ENCODE data around the gene DLX3.
A peak's percentile ranks its signal among the peaks of the same experiment; 100 is the strongest.
"Not testable (repeated sequence)": the region's sequence is repeated elsewhere in the genome, so short reads cannot be mapped to it uniquely, and the experiment has no call there.

DLX3 gene

DNA sequence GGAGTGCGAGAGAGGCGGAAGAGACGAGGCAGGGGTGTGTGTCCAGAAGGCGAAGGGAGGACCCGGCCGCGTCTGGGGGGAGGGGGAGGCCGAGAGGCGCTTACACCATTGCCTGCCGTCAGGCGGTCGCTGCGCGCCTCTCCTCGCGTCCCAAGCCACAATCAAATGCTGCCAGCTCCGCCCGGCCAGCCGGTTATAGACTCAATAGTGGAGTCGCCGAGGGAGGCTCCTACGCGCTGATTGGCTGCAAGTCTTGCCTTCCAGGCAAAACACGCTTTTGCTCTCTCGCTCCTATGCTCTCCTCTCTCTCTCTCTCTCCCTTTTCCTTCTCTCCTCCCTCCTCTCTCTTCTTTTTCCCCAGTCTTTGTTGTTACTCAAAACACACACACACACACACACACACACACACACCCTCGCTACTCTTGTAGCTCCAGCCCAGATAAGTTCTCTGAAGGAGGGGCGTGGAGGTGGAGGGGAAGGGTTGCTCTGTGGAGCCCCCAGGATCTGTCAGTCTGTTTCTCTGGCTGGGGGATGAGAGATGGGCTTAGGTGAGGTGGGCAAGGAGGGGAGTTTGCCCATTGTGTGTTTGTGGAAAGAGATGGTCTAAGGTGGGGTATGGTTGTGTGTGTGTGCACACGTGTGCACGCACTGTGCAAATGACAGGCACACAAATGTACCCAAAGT lies at the start of gene DLX3:
Gene DLX3 (minus strand): TSS at position 170 of the 684 bp plus-strand sequence. CDS start 226 bp downstream, outside the sequence.
- DNase-seq (ENCODE audit: low read depth), result no peak

DNA sequence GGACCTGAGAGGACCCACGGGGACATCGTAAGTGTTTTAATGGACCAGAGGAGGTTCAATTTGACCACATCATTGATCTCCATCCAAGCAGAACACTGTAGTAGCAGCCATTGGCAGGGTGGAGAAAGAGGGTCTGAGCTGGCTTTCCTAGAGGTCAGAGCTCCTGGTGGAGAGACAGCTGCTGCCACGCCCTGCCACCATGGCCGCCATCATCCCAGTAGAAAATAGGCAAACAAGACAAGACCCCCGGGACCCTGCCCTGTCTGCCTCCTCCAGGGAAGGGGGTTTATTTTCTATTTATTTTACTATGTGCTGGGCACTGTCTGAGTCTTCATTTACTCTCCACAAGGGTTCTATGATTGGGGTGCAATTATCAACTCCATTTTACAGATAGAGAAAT lies 49.5 kb upstream of the DLX3 start:
- DNase-seq (ENCODE audit: low read depth), result no peak

DNA sequence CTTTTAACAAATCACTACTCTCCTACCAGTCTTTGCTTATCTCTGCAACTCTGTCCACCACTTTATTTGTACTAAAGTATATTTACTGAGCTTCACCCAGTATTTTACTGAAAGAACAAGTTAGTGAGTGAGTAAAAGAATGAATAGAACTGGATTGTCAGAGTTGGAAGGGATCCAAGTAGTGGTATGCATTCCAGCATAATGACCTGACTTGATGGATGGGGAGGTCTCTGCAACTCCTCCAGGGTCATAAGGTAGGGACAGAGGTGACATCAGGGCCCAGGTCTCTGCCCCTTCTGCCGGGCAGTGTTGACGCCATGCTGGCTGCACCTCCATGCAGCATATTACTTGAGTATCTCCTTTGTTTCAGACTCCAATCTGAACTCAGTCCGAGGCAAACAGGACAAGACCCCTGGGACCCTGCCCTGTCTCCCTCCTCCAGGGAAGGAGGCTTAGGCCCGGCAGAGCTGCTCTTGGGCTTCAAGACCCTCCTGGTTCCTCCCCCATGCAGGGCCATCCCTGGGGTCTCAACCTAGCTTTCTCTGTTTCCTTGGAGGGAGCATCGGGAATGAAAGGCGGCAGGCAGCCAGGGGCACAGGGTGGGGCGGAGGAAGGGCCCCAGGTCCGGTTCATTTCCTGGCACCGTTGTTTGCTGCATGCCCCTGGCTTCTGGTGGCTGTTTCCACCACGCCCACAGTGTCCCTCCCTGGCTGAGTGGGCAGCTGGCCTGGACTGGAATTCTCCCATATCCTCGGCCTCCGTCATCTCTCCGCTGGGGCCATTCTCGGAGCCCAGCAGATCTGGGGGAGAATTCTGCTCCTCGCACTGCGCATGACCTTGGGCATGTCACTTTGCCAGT lies 48.5 kb upstream of the DLX3 start:
- DNase-seq (ENCODE audit: low read depth), result no peak

- no peak for DNase-seq (ENCODE audit: low read depth)
Observed at GRCh38 chr17:50042211-50042610, 47.2 kb upstream of the DLX3 start.

DNA sequence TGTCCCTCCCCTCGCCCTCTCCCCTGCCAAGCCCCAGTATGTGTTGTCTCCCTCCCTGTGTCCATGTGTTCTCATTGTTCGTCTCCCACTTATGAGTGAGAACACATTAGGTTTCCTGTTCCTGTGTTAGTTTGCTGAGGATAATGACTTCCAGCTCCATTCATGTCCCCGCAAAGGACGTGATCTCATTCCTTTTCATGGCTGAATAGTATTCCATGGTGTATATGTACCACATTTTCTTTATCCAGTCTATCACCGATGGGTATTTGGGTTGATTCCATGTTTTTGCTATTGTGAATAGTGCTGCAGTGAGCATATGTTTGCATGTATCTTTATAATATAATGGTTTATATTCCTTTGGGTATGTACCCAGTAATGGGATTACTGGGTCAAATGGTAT lies 45.5 kb upstream of the DLX3 start:
- not testable (repeated sequence) for DNase-seq (ENCODE audit: low read depth)

DNA sequence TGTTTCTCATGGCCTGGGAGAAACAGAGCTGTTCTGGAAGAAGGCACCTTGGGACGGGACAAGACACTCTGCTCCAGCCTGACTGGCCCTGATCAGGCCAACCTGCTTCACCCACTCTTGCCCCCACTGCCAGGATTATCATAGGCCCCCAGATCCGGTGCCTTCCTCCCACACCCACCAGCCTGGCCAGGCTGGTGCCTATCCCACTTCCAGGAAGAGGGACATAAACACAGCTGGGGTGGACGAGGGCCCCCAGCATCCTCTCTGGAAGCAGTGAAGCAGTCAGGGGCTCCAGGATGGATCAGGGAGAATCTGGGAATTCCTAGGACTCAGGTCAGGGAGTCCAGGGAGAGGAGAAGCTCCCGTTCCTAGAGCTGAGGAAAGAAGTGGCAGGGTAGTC lies 44.0 kb upstream of the DLX3 start:
- no peak for DNase-seq (ENCODE audit: low read depth)

- no peak for DNase-seq (ENCODE audit: low read depth)
Observed at GRCh38 chr17:50037321-50038107, 42.5 kb upstream of the DLX3 start.

DNA sequence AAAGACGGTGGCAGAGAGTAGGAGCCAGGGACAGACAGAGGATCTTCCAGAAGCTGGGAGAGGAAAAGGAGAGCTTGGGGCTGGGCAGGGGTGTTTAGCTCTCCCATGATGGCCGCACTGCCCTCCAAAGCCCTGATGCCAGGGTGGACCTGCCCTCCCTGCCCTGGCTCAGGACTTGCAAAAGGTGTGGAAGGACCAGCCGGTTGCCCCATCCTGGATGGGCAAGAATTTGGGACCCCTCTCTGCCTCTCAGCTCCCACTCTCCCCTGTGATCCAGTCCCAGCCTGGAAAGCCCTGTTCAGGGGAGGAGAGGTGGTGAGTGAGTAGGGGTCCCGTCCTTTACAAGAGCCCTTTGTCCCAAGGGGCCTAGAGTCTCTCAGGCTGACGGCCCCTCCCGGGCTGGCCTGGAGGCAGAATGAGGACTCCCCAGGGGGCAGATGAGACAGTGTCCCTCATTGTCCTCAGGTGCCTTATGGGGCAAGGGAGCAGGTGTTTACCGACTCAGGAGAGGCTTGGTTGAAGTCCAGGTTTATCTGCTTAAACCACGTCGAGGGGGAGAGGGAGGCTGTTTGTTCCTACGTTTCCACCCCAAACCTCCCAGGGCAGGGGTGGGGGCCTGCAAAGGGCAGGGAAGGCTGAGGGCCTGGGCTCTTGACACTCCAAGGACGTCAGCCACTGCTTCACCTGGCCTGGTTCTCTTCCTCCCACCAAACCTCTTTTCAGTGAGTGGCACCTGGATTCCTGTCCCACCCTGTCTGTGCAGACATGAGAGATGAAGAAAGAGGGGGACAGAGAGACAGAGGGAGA lies 41.6 kb upstream of the DLX3 start:
- DNase-seq (ENCODE audit: low read depth), result no peak

GRCh38 chr17:50035945-50036344 lies 40.9 kb upstream of the DLX3 start:
- DNase-seq (ENCODE audit: low read depth), result no peak

DNA sequence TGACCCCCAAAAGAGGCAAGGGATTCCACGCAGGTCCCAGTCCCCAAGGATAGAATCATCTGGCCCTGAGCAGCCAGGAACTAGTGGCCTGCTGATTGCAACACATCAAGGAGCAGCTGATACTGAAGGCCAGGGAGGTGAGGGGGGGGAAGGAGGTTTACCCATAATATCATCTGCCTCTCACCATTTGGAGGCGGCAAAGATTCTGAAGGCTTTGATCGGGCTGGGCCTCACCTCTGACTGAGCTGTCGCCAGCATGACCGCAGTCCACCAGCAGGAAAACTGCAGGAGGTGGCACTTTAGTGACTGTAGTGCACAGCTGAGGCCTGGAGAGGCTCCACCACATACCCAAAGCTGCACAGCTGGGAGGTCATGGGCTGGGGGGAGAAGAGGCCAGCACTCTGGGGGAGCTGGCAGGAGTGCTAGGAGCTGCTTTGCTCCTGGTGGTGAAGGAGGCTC lies 40.4 kb upstream of the DLX3 start:
- no peak for DNase-seq (ENCODE audit: low read depth)

DNA sequence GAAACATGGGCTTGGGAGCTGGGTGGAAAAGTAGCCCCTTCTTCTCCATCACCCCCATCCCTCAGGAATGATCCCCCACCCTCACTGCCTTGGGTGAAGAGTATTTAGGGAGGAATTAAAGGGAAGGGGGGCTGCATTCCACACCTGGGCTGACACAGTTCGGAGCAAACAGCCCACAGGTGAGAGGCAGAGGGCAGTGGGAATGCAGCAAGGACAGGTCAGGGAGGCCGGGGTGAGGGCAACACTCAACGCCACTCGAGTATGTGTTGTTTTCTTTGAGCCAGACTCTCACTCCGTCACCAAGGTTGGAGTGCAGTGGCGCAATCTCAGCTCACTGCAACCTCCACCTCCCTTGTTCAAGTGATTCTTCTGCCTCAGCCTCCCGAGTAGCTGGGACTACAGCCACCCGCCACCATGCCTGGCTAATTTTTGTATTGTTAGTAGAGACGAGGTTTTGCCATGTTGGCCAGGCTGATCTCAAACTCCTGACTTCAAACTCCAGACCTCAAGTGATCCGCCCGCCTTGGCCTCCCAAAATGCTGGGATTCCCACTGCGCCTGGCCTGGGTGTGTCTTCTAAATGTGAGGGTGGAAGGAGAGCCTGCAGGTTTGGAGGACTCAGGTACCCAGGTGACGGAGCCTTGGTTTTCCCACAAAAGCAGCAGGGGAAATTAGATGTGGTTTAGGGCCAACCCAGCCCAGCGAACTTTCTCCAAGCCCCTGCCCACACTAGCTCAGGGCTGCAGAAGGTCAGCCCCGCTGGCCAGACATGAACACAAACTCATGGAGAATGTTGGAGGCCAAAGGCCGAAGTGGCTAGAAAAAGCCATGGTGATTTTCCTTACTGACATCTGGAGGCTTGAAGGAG lies 39.7 kb upstream of the DLX3 start:
- DNase-seq (ENCODE audit: low read depth), result no peak

DNA sequence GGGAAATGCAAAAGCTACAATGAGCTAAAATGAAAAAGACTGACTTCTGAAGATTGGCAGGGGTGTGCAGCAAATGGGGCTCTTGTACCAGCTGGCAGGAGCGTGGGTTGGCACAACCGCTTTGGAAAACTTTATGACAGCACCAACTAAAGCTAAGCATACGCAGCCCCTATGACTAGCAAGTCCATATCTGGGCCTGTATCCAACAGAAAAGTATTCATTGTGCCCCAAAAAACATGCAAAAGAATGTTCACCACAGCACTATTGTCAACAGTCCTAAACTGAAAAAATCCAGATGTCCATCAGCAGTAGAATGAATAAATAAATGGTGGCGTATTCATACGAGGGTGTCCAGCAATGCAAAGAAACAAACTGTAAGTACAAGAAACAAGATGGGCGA lies 38.3 kb upstream of the DLX3 start:
- no peak for DNase-seq (ENCODE audit: low read depth)

GRCh38 chr17:50029185-50029584 lies 34.2 kb upstream of the DLX3 start:
- no peak for DNase-seq (ENCODE audit: low read depth)

DNA sequence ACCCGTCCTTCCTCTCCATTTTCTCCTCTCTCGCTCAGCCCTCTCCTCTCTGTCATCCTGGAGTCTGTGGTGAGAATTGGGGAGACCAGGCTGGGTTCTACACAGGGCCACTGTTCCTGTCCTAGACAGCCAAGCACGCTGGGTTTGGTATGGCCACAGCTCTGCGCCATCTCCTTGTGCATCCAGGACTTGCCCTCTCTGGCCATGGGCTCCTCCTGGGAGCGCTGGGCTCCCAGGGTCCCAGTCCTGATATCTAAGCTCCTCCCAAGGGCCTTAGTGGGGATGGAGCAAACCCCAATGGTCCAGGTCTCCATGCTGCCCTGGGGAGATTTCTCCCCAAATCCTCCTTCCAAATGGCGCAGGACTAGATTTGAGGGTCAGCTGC lies 33.7 kb upstream of the DLX3 start:
- DNase-seq (ENCODE audit: low read depth), result no peak

- DNase-seq (ENCODE audit: low read depth), result no peak
Observed at GRCh38 chr17:50027881-50028735, 33.1 kb upstream of the DLX3 start.

- DNase-seq (ENCODE audit: low read depth), result no peak
Observed at GRCh38 chr17:50027172-50027880, 32.3 kb upstream of the DLX3 start.

GRCh38 chr17:50026837-50027171 lies 31.8 kb upstream of the DLX3 start:
- peak; percentile 31 for DNase-seq (ENCODE audit: low read depth)

- DNase-seq (ENCODE audit: low read depth), result no peak
Observed at GRCh38 chr17:50026046-50026675, 31.1 kb upstream of the DLX3 start.

- no peak for DNase-seq (ENCODE audit: low read depth)
Observed at GRCh38 chr17:50024808-50025207, 29.8 kb upstream of the DLX3 start.
